Prostate gland (tissue), 2 donors: ENCODE data around the gene PIK3C2G. TPM values are rescaled to one million over a fixed set of nuclear protein-coding genes. Genes with fewer than 3 reads are reported as not detected.

Experiments
- DNase-seq: peaks from one replicate; pipeline ENCODE4 v3.0.0-alpha.2; 2019; ENCODE audit warnings: low spot score
- H3K27ac ChIP-seq, 2 donors: fragments of 200-600 bp; sonication (generic); 2 replicates each; pipeline ENCODE4 v1.5.1; 2017 to 2019
- H3K27me3 ChIP-seq: fragments of 200-600 bp; sonication (generic); replicated peaks from 2 replicates; pipeline ENCODE4 v1.5.1; 2019; ENCODE audit not compliant: insufficient read depth
- H3K36me3 ChIP-seq, 2 donors: fragments of 200-600 bp; sonication (generic); 1 replicate in 1 of 2; 2 replicates in 1 of 2; pipeline versions ENCODE4 v1.5.1 to v1.8.1; 2017 to 2019
- H3K4me1 ChIP-seq: fragments of 200-600 bp; sonication (generic); replicated peaks from 2 replicates; pipeline ENCODE4 v1.5.1; 2019
- H3K4me3 ChIP-seq, 2 donors: fragments of 200-600 bp; sonication (generic); 2 replicates each; pipeline ENCODE4 v1.5.1; 2017 to 2019
- H3K9me3 ChIP-seq: fragments of 200-600 bp; sonication (generic); 2 replicates; pipeline ENCODE4 v1.5.1; 2017
- POLR2A ChIP-seq: fragments of 450-650 bp; IDR thresholded peaks from one replicate; pipeline ENCODE4 v1.6.1; 2016; ENCODE audit warnings: antibody characterized with exemption, mild to moderate bottlenecking
- POLR2AphosphoS5 ChIP-seq: sonication (generic); formaldehyde crosslinking; IDR thresholded peaks from one replicate; pipeline ENCODE4 v1.6.1; 2017; ENCODE audit warnings: antibody characterized with exemption
- WGBS: methylation state at CpG from one replicate; pipeline ENCODE4 v1.1.5; 2018; 5-methylcytosine and 5-hydroxymethylcytosine counted together
- intact Hi-C: fragments of 100-400 bp; cut with DNase I; formaldehyde crosslinking; loops from one replicate; pipeline ENCODE4 v1.14.2; 2022
- total RNA-seq, 2 donors: library from RNA; depleted of rRNA; stranded (reverse); fragments of >200 nt; gene quantifications; one replicate each; pipeline ENCODE4 v1.1.0, GENCODE V29; 2016
- TF ChIP-seq, protein P1 (sequence below), 4 experiments: fragments of 200-600 bp in 2 of 4; fragments of 450-650 bp in 2 of 4; sonication (generic) in 2 of 4; IDR thresholded peaks; 1 replicate in 3 of 4; 2 replicates in 1 of 4; pipeline ENCODE4 v1.5.1; 2016 to 2019; ENCODE audit warnings: antibody characterized with exemption in 4 of 4, mild to moderate bottlenecking in 2 of 4, moderate library complexity in 2 of 4

The PIK3C2G gene
- total RNA-seq, 2 donors from 2014 or later: 1.4 to 2.1 TPM

DNA sequence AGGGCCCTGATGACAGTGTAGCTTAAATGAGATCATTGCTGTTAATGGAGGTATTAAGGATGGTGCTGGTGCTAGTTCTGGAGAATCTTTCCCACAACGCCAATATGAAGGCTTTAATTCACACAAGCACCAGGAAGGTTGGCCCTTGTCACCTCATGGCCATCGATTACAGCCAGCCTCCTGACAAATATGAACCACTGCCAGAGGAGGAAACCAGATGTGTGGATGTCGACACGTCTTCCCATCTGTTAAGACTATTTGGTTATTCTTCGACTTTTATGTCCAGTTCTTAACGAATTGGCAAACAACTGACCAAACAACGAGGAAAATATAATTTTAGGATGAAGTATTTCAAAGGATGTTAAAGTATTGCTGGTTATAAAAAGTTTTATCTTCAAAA lies 79.5 kb downstream of the PIK3C2G start:
- DNase-seq: no peak
- intact Hi-C loops: no loop called here
- Histone ChIP-seq H3K27me3 (no peaks in the 10 kb centered on the region), H3K36me3 (no peaks in the 10 kb centered on the region), H3K4me1 (no peaks in the 10 kb centered on the region), H3K27ac (no peak overlapping the region), H3K4me3 (no peak overlapping the region), H3K9me3 (no peaks in the 10 kb centered on the region)
- TF ChIP-seq POLR2AphosphoS5 (no peak), POLR2A (no peak)
- TF ChIP-seq, protein P1, sequence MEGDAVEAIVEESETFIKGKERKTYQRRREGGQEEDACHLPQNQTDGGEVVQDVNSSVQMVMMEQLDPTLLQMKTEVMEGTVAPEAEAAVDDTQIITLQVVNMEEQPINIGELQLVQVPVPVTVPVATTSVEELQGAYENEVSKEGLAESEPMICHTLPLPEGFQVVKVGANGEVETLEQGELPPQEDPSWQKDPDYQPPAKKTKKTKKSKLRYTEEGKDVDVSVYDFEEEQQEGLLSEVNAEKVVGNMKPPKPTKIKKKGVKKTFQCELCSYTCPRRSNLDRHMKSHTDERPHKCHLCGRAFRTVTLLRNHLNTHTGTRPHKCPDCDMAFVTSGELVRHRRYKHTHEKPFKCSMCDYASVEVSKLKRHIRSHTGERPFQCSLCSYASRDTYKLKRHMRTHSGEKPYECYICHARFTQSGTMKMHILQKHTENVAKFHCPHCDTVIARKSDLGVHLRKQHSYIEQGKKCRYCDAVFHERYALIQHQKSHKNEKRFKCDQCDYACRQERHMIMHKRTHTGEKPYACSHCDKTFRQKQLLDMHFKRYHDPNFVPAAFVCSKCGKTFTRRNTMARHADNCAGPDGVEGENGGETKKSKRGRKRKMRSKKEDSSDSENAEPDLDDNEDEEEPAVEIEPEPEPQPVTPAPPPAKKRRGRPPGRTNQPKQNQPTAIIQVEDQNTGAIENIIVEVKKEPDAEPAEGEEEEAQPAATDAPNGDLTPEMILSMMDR (IDR thresholded peaks at IDR 0.05): no peak
- 73% methylated on average over 7 of the region's 7 CpGs for WGBS

DNA sequence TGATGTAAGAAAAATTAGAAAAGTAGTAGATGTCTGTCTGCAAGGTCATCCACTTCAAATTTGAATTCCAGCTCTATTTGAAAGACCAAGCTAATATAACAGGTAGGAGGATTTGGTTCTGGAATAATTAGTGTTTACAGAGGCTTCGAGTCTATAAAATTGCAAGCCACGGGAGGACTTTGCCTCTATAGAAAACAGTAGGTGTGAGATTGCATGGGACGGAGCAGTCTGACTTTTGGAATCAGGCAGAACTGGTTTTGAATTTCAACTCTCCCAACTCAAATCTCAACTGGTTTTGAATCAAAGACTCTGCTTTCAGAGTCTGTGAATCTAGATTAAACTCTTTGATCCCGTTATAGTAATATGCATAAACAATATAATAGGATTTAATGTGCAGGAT lies 82.4 kb downstream of the PIK3C2G start:
- WGBS: 36% methylated on average over 4 of the region's 4 CpGs
- no peak for DNase-seq
- no peak overlapping the region for H3K4me3 ChIP-seq
- H3K9me3 ChIP-seq: no peaks in the 10 kb centered on the region
- H3K4me1 ChIP-seq: no peaks in the 10 kb centered on the region
- H3K27ac ChIP-seq: no peak overlapping the region
- intact Hi-C loops: no loop called here
- no peaks in the 10 kb centered on the region for H3K27me3 ChIP-seq
- H3K36me3 ChIP-seq: no peaks in the 10 kb centered on the region
- no peak for TF ChIP-seq POLR2AphosphoS5
- TF ChIP-seq POLR2A: no peak
- TF ChIP-seq, protein P1 (IDR thresholded peaks at IDR 0.05): no peak

DNA sequence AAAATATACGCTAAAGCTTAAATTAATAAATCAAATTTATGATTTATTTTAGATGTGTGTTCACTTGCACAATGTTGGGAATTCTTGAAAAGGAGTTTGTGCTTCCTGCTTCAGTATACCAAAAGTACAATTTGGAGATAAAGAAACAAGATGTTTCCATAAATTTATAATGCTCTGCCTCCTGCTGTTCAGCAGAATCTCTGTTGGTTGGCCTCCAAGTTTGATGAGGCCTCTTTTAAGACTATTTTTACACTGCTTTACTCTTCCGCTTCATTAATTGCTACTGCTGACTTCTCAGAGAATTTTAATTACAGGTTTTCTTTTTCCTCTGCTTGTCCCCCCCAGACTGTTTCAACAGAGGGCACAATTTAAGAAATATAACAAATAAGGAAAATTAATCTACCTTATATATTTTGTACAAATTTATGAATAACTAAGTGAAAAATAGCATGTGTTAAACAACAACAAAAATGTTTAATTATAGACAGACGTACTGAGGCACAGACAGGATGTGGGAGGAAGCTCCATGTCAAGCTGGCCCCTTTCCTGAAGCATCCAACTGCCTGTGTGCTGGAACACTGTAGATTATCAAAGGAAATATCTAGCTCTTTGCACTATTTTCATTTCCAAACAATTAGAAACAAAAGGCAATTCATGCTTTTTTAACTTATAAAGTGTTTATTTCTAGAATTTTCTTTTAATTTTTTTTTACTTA lies 83.9 kb downstream of the PIK3C2G start:
- Histone ChIP-seq H3K9me3 (no peaks in the 10 kb centered on the region), H3K4me1 (no peaks in the 10 kb centered on the region), H3K36me3 (no peaks in the 10 kb centered on the region), H3K27me3 (no peaks in the 10 kb centered on the region), H3K4me3 (no peak overlapping the region), H3K27ac (no peak overlapping the region)
- TF ChIP-seq POLR2AphosphoS5: no peak
- TF ChIP-seq, protein P1 (IDR thresholded peaks at IDR 0.05): no peak
- TF ChIP-seq POLR2A: no peak
- intact Hi-C loops: no loop called here
- DNase-seq: no peak
- WGBS: 58% methylated on average over 3 of the region's 3 CpGs

DNA sequence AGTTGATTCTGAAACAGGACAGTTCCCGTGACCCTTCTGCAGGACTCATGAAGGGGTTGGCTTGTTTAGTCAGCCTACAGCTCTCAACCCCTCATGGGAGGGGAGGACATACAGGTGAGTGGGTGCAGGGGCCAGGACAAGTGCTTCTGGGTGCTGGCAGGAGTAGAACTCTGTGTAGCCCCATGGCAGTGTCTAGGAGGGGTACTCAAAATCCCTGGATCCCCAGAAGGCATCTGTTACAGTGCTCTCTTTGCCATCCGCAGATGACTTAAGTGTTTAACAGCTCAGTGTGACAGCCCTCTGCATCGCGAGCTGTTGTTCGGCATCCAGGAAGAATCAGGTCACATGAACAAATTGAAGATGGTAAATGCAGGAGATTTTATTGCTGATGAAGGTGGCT lies 91.0 kb downstream of the PIK3C2G start:
- DNase-seq: no peak
- 97% methylated on average over 5 of the region's 5 CpGs for WGBS
- TF ChIP-seq POLR2AphosphoS5 (no peak), POLR2A (no peak)
- TF ChIP-seq, protein P1 (IDR thresholded peaks at IDR 0.05): no peak
- intact Hi-C loops: no loop called here
- H3K4me1 ChIP-seq: no peaks in the 10 kb centered on the region
- H3K27ac ChIP-seq: no peak overlapping the region
- no peaks in the 10 kb centered on the region for H3K36me3 ChIP-seq
- no peaks in the 10 kb centered on the region for H3K27me3 ChIP-seq
- no peak overlapping the region for H3K4me3 ChIP-seq
- no peaks in the 10 kb centered on the region for H3K9me3 ChIP-seq

DNA sequence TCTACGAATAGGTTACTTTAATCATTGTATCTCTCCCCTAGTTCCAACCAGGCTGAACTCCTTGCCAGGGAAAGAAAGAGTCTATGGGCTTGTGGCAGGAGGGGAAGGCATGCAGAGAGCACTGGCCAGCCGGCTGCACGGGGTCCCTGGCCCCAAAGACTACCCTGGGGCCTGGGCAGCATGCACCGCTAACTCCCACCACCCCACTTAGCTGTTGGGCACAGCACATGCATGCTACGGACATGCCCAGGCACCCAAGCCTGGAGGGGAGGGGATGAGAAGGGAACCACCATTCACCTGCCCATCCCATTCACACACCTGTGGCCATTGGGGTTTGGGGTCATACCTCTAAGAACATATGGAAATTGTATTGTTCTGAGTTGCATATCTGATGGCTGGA lies 94.1 kb downstream of the PIK3C2G start:
- WGBS: 87% methylated on average over 5 of the region's 5 CpGs
- H3K36me3 ChIP-seq: no peaks in the 10 kb centered on the region
- H3K4me1 ChIP-seq: no peaks in the 10 kb centered on the region
- H3K9me3 ChIP-seq: no peaks in the 10 kb centered on the region
- no peaks in the 10 kb centered on the region for H3K27me3 ChIP-seq
- no peak overlapping the region for H3K27ac ChIP-seq
- DNase-seq: no peak
- H3K4me3 ChIP-seq: no peak overlapping the region
- TF ChIP-seq, protein P1 (IDR thresholded peaks at IDR 0.05): no peak
- TF ChIP-seq POLR2A: no peak
- intact Hi-C loops: no loop called here
